Aorta (tissue), 5 donors: ENCODE results near the gene HRC. TPM values are rescaled to one million over a fixed set of nuclear protein-coding genes. Genes with fewer than 3 reads are reported as not detected.
"Not testable (repeated sequence)": the region's sequence is repeated elsewhere in the genome, so short reads cannot be mapped to it uniquely, and the experiment has no call there.

ENCODE experiments used
- ATAC-seq: fragments of 200-7000 bp; cut with Tn5 transposase; one replicate; pipeline ENCODE4 v1.9.1; 2022; ENCODE audit warnings: moderate library complexity; ENCODE audit not compliant: low FRiP score
- DNase-seq, 2 donors: peaks; one replicate each; pipeline ENCODE4 v3.0.0-alpha.2; 2020
- H3K27ac ChIP-seq, 2 donors: one replicate each; pipeline ENCODE4 v1.5.1; 2013; ENCODE audit warnings: low read length in 2 of 2, mild to moderate bottlenecking in 2 of 2, moderate library complexity in 2 of 2, control low read depth in 1 of 2, inconsistent platforms in 1 of 2, low read depth in 1 of 2
- H3K27me3 ChIP-seq, 2 donors: one replicate each; pipeline ENCODE4 v1.6.1; 2013; ENCODE audit warnings: control low read depth in 1 of 2, low read length in 1 of 2, mild to moderate bottlenecking in 1 of 2, moderate library complexity in 1 of 2; ENCODE audit not compliant: insufficient read depth in 2 of 2, control insufficient read depth in 1 of 2
- H3K36me3 ChIP-seq, 2 donors: one replicate each; pipeline ENCODE4 v1.6.1; 2013; ENCODE audit warnings: control low read depth in 1 of 2, low read length in 1 of 2, mild to moderate bottlenecking in 1 of 2; ENCODE audit not compliant: insufficient read depth in 2 of 2, control insufficient read depth in 1 of 2
- H3K4me1 ChIP-seq, 2 donors: one replicate each; pipeline ENCODE4 v1.6.1; 2013; ENCODE audit warnings: low read length in 2 of 2, control low read depth in 1 of 2, mild to moderate bottlenecking in 1 of 2, moderate library complexity in 1 of 2; ENCODE audit not compliant: insufficient read depth in 2 of 2, control insufficient read depth in 1 of 2
- H3K4me3 ChIP-seq, 2 donors: one replicate each; pipeline ENCODE4 v1.5.1; 2013; ENCODE audit warnings: low read length in 2 of 2, control low read depth in 1 of 2, mild to moderate bottlenecking in 1 of 2
- H3K9me3 ChIP-seq: one replicate; pipeline ENCODE4 v1.6.1; 2013; ENCODE audit warnings: mild to moderate bottlenecking, low read length; ENCODE audit not compliant: control insufficient read depth
- WGBS, 2 donors: extraction: QIAGEN DNeasy Blood & Tissue Kit; methylation state at CpG; one replicate each; pipeline ENCODE4 v1.1.7; 2013; 5-methylcytosine and 5-hydroxymethylcytosine counted together
- intact Hi-C, 2 donors: fragments of 100-400 bp; cut with DNase I; formaldehyde crosslinking; loops; one replicate each; pipeline versions ENCODE4 v1.14.2 to v1.15.0; 2022
- polyA plus RNA-seq, 2 donors: library from polyadenylated mRNA; stranded (reverse); fragments of 200-250 nt; gene quantifications; one replicate each; pipeline ENCODE4 v1.2.3, GENCODE V29; 2013
- total RNA-seq, 2 donors: library from RNA; stranded (reverse); fragmentation: NEBNext Ultra II Directional; extraction: Animal tissue kit (Norgen Biotek cat#: 25700); gene quantifications; one replicate each; pipeline ENCODE4 v1.2.1, GENCODE V29; 2021
- donor health status: healthy with polysubstance abuse.
- donor health status: Bipolar disorder and iron deficiency.
- donor health status: DM: no; HTN: no; CAD: no.
- donor health status: DM: no; HTN: no; CAD: no.
- donor health status: DM: yes; HTN: yes; CAD: no.

Gene HRC
- total and polyA plus RNA-seq, 4 donors: 0.74 to 9.3 (median 3.7) TPM

DNA sequence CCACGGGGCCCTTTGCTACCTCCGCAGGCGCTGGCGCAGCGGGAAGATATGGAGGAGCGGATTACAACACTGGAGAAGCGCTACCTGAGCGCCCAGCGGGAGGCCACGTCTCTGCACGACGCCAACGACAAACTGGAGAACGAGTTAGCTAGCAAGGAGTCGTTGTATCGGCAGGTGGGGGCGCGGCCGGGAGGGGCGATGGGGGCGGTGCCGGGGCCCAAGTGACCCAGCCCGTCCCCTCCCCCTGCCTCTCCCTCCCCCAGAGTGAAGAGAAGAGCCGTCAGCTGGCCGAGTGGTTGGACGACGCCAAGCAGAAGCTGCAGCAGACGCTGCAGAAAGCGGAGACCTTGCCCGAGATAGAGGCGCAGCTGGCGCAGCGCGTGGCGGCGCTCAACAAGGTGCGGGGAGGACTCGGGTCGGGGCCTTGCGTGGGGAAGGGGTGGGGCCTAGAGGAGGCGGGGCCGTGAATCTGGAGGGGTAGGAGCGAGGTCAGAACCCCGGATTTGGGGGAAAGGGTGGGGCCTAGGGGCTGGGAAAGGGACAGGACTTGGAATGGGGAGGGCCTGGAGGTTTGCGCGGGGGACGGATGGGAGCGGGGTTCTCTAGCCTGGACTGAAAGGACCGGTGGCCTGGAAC lies 22.1 kb downstream of the HRC start:
- 20 to 25% methylated on average over 46 to 49 of the region's 49 CpGs for WGBS, 2 donors

DNA sequence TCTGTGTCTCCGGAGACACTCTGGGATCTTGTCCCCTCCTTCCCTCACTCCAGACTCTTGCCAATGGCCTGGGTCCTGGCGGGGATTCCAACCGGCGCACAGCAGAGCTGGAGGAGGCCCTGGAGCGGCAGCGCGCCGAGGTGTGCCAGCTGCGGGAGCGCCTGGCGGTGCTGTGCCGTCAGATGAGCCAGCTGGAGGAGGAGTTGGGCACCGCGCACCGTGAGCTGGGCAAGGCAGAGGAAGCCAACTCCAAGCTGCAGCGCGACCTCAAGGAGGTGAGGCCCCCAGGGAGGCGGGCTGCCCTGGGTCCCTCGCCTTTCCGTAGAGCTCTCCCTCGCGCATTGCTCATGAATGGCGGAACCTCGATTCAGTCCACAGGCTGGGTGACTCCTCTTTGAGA lies 24.9 kb downstream of the HRC start:
- ATAC-seq (no peak), DNase-seq (no peak)
- WGBS, 2 donors: 93 to 94% methylated on average over 24 of the region's 24 CpGs
- H3K36me3 ChIP-seq: no peaks in the 10 kb centered on the region
- no peaks in the 10 kb centered on the region for H3K27me3 ChIP-seq
- H3K4me1 ChIP-seq: no peaks in the 10 kb centered on the region
- intact Hi-C loops: no loop called here
- no peak overlapping the region for H3K4me3 ChIP-seq
- no peaks in the 10 kb centered on the region for H3K9me3 ChIP-seq
- no peak overlapping the region for H3K27ac ChIP-seq

More for the DNA sequence above, 22.1 kb downstream of the HRC start:
- Histone ChIP-seq H3K27ac (no peak overlapping the region), H3K4me3 (no peak overlapping the region), H3K36me3 (no peaks in the 10 kb centered on the region), H3K9me3 (no peaks in the 10 kb centered on the region), H3K27me3 (no peaks in the 10 kb centered on the region), H3K4me1 (no peaks in the 10 kb centered on the region)
- no peak for DNase-seq
- intact Hi-C loops: no loop called here
- peak; percentile 39 for ATAC-seq

- Histone ChIP-seq H3K27ac (no peak overlapping the region), H3K9me3 (no peaks in the 10 kb centered on the region), H3K4me1 (no peaks in the 10 kb centered on the region), H3K27me3 (no peaks in the 10 kb centered on the region), H3K36me3 (no peaks in the 10 kb centered on the region), H3K4me3 (no peak overlapping the region)
- ATAC-seq (no peak), DNase-seq (no peak)
- WGBS, 2 donors: 38 to 62% methylated on average over 12 to 16 of the region's 16 CpGs
- intact Hi-C loops: no loop called here
Measured at GRCh38 chr19:49129238-49129583, 26.0 kb downstream of the HRC start.

DNA sequence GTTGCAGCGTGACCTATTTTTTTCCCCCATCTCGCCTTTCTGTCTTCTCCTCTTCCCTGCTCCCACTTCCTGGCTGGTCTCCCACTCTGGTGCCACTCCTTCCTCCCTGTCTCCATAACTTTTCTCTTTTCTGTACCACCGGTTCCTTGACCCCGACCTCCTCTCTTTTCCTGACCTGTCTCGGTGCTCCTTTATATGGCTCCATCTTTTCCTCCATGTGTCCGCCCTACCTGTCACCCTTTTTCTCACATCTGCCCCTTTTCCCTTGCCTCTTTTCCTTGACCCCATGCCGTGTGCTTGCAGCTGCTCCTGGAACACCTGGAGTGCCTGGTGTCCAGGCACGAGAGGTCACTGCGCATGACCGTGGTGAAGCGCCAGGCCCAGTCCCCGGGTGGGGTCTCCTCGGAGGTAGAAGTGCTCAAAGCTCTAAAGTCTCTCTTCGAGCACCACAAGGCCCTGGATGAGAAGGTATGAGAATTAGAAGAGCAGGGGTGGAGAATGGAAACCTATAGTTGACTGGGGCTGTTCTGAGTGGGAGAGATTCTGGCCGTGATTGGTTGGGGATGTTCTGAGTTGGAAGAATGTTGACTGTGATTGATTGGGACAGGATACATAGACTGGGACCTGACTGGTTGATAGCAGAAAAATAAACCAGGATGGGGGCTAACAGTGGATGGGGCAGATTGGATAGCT lies 26.5 kb downstream of the HRC start:
- Histone ChIP-seq H3K9me3 (no peaks in the 10 kb centered on the region), H3K36me3 (no peaks in the 10 kb centered on the region), H3K27ac (no peak overlapping the region), H3K4me1 (no peaks in the 10 kb centered on the region), H3K4me3 (no peak overlapping the region), H3K27me3 (no peaks in the 10 kb centered on the region)
- intact Hi-C loops: no loop called here
- no peak for DNase-seq
- ATAC-seq: no peak
- WGBS, 2 donors: 49 to 65% methylated on average over 14 to 15 of the region's 15 CpGs

DNA sequence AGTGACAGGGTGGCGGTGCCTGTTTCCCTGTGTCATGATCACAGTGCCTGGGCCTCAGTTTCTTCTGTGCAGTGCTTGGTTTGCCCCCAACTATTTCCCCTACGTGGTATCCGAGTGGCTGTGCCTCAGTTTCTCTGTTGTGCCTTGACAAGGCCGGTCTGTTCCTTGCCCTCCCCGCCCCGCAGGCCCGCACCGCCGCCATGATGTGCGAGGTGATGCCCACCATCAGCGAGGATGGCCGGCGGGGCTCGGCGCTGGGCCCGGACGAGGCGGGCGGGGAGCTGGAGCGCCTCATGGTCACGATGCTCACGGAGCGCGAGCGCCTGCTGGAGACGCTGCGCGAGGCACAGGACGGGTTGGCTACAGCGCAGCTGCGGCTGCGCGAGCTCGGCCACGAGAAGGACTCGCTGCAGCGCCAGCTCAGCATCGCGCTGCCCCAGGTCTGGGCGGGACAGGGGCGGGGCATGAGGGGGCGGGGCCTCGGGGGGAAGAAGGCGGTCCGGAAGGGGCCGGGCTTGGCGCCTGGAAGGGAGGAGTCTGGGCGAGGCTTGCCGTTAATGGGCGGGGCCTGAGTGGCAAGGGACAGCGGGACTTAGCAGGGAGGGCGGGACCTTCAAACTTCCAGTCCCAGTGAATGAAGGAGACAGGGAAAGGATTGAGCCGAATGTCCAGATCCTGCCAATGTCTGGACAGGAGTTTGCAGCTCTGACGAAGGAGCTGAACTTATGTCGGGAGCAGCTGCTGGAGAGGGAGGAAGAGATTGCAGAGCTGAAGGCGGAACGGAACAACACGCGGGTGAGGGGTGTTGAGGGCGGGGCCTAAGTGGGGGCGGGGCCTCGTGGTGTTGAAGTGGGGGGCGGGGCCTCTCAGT lies 27.3 kb downstream of the HRC start:
- 3% methylated on average over 60 to 63 of the region's 63 CpGs for WGBS, 2 donors
- H3K27me3 ChIP-seq: no peaks in the 10 kb centered on the region
- no peaks in the 10 kb centered on the region for H3K36me3 ChIP-seq
- no peak overlapping the region for H3K27ac ChIP-seq
- ATAC-seq: peak; percentile 98
- H3K4me1 ChIP-seq: no peaks in the 10 kb centered on the region
- H3K4me3 ChIP-seq: no peak overlapping the region
- intact Hi-C loops: no loop called here
- no peaks in the 10 kb centered on the region for H3K9me3 ChIP-seq
- DNase-seq: peak; percentile 98 to 99

GRCh38 chr19:49127225-49127624 lies 28.0 kb downstream of the HRC start:
- H3K36me3 ChIP-seq, H3K4me1 ChIP-seq, ATAC-seq, intact Hi-C loops, H3K27me3 ChIP-seq, DNase-seq, H3K4me3 ChIP-seq, H3K9me3 ChIP-seq, H3K27ac ChIP-seq: not testable (repeated sequence)
- 95 to 96% methylated on average over 12 of the region's 12 CpGs for WGBS, 2 donors

DNA sequence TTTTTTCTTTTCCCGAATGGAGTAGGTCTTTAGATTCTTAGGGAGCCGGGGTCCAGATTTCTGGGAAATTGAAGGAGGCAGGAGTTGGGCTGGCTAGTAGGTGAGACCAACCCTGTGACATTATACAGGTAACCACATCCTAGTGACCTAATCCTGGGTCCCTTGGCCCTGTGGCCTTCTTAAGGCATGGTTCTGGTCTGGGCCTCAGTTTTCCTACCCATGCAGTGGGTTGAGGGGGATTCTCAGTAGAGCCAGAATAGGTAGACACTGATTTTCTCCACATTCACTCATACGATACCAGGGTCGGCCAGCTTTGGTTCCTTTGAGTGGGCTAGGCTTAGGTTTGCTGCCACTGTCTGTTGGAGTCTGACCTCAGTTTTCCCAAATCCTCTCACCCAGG lies 28.6 kb downstream of the HRC start:
- ATAC-seq: no peak
- Histone ChIP-seq H3K27ac (no peak overlapping the region), H3K4me1 (no peaks in the 10 kb centered on the region), H3K36me3 (no peaks in the 10 kb centered on the region), H3K9me3 (no peaks in the 10 kb centered on the region), H3K27me3 (no peaks in the 10 kb centered on the region), H3K4me3 (no peak overlapping the region)
- intact Hi-C loops: no loop called here
- DNase-seq: no peak
- WGBS, 2 donors: 71 to 80% methylated on average over 4 of the region's 4 CpGs

- no peaks in the 10 kb centered on the region for H3K27me3 ChIP-seq
- ATAC-seq: no peak
- WGBS, 2 donors: 27 to 34% methylated on average over 22 to 23 of the region's 23 CpGs
Measured at GRCh38 chr19:49125025-49125731, 30.0 kb downstream of the HRC start.

More at GRCh38 chr19:49125025-49125731, 30.0 kb downstream of the HRC start:
- no peak for DNase-seq
- Histone ChIP-seq H3K36me3 (no peaks in the 10 kb centered on the region), H3K4me3 (no peak overlapping the region), H3K27ac (no peak overlapping the region), H3K4me1 (no peaks in the 10 kb centered on the region), H3K9me3 (no peaks in the 10 kb centered on the region)
- intact Hi-C loops: no loop called here
